ENCODE results near the gene SERTM2.

DNA sequence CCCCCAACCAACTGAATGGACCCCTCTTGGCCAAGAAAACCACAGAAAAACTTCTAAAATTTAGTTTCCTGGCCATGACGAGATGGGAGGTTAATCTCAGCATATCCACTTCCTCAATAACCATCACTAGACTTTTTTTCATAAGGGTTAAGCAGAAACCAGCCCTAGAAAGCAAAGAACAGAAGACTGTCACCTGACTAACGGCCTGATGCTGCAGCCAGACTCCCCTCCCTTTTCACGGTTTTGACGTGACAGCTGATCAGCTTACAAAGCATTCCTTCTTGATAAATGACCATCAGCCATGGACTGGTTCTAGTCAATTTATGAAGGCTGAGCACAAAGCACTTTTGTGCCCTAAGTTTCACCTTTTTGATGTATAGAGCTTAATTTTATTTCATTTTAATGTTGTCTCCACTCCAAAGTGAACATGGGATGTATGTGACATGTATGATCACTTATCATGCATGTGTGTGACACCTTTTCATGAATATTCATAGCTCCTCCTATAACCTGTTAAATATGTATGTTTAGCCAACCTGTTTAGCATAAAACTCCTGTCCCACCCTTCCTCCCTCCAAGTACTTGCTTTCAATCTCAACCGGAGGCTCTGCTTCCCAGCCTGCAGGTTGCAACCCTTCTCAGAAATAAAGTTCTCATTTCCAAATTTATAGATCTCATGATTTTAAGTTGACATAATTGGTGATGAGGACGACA lies 56.3 kb downstream of the SERTM2 start:
- no peak for TF ChIP-seq EZH2 (IDR thresholded peaks at IDR 0.05; ENCODE audit: borderline replicate concordance, low read length)
- TF ChIP-seq, protein P1, sequence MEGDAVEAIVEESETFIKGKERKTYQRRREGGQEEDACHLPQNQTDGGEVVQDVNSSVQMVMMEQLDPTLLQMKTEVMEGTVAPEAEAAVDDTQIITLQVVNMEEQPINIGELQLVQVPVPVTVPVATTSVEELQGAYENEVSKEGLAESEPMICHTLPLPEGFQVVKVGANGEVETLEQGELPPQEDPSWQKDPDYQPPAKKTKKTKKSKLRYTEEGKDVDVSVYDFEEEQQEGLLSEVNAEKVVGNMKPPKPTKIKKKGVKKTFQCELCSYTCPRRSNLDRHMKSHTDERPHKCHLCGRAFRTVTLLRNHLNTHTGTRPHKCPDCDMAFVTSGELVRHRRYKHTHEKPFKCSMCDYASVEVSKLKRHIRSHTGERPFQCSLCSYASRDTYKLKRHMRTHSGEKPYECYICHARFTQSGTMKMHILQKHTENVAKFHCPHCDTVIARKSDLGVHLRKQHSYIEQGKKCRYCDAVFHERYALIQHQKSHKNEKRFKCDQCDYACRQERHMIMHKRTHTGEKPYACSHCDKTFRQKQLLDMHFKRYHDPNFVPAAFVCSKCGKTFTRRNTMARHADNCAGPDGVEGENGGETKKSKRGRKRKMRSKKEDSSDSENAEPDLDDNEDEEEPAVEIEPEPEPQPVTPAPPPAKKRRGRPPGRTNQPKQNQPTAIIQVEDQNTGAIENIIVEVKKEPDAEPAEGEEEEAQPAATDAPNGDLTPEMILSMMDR (IDR thresholded peaks at IDR 0.05; ENCODE audit: low read length) = no peak

Data from OCI-LY1 (cell line).